Measurements from ENCODE around the gene AFF3.
"Not testable (repeated sequence)": the region's sequence is repeated elsewhere in the genome, so short reads cannot be mapped to it uniquely, and the experiment has no call there.

Gene AFF3, protein sequence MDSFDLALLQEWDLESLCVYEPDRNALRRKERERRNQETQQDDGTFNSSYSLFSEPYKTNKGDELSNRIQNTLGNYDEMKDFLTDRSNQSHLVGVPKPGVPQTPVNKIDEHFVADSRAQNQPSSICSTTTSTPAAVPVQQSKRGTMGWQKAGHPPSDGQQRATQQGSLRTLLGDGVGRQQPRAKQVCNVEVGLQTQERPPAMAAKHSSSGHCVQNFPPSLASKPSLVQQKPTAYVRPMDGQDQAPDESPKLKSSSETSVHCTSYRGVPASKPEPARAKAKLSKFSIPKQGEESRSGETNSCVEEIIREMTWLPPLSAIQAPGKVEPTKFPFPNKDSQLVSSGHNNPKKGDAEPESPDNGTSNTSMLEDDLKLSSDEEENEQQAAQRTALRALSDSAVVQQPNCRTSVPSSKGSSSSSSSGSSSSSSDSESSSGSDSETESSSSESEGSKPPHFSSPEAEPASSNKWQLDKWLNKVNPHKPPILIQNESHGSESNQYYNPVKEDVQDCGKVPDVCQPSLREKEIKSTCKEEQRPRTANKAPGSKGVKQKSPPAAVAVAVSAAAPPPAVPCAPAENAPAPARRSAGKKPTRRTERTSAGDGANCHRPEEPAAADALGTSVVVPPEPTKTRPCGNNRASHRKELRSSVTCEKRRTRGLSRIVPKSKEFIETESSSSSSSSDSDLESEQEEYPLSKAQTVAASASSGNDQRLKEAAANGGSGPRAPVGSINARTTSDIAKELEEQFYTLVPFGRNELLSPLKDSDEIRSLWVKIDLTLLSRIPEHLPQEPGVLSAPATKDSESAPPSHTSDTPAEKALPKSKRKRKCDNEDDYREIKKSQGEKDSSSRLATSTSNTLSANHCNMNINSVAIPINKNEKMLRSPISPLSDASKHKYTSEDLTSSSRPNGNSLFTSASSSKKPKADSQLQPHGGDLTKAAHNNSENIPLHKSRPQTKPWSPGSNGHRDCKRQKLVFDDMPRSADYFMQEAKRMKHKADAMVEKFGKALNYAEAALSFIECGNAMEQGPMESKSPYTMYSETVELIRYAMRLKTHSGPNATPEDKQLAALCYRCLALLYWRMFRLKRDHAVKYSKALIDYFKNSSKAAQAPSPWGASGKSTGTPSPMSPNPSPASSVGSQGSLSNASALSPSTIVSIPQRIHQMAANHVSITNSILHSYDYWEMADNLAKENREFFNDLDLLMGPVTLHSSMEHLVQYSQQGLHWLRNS (N-terminal part only)

DNA sequence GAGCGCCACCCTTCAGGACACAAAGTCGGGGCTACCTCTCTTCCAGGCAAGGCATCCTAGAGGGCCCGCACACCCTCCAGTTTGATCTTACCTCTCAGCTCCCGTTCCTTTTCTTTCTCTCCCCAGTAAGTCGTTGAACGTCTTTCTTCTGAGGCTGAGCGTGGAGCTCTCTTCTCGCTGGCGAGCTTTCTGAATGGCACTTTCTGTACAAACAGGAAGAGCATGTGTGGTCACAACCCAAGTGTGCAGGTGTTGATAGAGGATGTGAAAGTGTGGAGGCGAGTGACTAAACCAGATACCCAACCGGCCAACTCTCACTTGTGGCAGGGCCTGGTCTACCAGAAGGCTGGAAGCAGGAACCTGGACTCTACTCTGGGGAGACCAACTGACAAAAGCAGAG is at the start of gene AFF3:
Gene AFF3, minus strand, starts transcription at position 198 of the 400 bp plus-strand sequence. CDS start 38,136 bp downstream, outside the sequence.
- DNase-seq, result no peak

DNA sequence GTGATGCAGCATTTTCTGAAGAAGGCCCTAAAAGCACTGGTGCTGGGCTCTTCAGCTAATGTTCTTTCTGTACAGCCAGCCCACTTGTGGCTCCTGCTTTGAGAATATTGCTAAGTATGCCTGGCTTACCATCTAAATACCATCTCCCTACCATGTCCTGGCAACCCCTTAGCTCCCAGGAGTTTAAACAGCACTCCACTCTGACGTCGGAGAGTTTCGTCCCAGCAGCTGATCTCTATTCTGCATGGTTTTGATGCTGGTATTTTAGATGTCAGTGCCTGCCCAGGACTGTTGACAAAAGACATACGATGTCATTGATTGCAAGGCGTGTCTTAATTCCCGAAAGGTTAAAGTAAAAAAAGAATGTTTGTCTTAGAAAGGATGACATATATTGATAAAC is 47.0 kb upstream of the AFF3 start:
- DNase-seq, result no peak

DNA sequence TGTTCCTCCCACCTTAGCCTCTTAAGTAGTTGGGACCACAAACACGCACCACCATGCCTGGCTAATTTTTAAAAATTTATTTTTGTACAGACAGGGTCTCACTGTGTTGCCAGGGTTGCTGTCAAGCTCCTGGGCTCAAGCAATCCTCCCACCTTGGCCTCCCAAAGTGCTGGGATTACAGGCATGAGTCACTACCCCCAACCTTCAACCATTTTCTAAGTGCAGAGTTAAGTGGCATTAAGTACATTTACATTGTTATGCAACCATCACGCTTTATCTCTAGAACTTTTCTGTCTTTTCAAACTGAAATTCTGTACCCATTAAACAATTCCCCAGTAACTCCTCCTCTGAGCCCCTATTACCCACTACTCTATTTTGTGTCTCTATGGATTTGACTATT is 45.9 kb upstream of the AFF3 start:
- no peak for DNase-seq

DNA sequence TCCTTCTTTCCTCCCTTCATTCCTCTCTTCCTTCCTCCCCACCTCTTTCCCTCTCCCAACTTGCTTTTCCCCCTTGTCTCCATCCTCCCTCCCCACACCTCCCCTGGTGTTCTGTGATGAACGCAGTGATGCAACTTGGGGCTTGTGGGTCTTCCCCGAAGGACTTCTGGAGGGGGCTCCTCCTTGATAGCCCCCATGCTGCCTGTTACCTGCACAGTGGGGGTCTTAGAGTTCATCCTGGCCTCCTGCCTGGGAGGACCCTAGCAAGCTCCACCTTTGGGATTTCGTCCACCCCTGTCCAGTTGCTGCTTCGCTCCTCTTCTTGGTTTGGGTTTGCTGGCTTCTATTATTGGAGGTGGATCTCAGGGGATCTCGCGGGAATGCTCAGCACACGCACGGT is 43.7 kb upstream of the AFF3 start:
- DNase-seq, result no peak

DNA sequence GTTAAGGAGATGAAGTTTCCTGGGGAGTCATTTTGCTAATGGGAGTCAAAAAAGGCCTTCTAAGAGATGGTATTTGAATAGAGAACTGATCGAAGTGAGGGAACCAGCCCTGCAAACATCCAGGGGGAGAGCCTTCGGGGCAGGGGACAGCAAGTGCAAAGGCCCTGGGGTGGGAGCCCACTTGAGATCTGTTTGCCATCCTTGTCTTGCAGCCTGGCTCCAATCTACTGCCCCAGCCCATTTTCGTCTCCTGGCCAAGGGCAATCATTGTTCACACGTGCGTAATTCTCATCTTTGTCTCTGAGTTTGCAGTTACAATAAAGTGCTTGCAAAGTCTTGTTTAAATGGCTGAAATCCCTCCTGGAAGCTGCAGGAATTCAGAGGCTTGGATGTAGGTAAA is 43.1 kb upstream of the AFF3 start:
- DNase-seq, result no peak

DNA sequence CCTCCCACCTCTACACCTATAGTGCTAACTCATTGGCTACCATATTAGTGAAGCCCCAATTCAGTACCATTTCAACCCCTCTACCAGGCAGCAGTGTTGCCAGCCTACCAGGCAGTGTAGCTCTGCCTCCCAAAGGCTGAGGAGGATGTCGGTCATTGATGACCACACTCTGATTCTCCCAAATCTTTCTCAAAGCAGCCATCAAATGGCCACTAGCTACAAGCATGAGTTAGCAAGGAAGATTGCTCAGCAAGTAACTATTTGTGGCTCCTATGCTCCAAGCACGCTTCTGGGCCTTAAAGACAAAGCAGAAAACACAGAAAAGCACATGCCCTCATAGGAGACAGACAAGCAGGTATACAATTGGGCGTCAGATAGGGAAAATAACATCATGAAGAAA is 42.7 kb upstream of the AFF3 start:
- no peak for DNase-seq

DNA sequence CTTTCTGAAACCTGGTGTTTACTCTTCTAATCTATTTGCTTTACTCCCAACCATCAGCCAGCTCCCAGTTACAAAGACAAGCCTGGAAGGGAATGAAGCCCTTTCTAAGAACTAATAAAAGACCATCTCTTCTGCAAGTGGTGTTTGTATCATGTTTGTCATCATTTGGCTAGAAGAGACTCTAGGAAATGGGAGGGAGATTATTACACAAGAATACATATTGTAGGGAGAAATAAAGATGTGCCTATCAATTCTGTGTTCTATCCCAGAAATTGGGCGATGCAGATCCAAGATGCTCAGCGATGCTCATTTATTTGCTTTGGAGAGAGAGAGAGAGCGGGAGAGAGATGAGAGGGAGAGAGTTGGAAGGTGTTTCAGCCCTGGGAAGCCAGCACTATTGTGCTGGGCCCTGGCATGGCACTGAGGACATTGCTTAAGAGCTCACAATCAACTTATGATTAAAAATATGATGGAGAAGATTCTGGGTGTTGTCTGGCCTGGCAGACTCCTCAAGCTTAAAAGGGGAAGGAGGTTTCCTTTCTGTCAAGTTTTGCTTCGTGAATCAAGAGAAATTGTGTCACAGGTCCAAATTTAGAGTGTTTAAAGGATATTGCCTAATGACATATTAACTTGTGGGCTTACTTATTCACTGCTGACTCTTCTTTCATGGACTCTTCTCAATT is 41.8 kb upstream of the AFF3 start:
- no peak for DNase-seq

DNA sequence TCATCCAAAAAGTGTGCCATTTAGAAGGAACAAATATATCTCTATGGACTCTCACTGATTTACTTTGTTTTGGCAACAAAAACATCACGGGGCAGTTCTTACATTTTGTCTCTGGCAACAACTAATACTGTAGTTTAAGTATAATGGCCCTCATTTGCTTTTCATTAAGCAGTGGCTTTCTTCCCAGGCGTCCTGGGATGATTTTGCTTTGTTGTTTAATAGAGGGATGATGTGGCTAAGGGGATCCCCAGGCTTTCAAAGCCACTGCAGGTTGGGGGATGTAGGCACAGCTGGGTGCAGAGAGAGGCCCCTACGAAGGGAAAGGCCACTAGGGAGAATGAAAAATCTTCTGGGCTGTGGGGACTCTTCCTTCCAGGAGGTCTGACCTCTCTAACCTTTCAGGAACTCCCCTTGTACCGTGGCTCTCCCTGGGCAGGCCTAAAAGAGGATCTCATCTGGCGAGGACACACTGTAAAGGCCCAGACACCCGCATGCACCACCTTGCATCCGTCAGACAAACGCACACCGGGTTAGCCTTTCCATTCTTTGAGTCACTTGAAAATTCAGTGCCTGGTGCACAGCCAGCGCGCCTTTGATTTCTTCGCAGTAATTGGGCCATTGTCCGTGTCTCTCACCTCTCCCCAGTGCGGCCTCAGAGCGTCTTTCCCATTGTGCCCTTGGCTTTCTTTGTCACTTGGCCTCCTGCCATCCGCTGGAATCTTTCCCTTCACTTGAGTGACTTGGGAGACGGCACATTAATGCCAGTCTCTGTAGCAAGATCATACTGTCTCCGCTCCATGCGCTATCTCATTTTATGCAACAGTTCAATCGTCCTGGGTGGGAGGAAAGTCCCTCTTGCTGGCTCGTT is 40.3 kb upstream of the AFF3 start:
- no peak for DNase-seq

DNA sequence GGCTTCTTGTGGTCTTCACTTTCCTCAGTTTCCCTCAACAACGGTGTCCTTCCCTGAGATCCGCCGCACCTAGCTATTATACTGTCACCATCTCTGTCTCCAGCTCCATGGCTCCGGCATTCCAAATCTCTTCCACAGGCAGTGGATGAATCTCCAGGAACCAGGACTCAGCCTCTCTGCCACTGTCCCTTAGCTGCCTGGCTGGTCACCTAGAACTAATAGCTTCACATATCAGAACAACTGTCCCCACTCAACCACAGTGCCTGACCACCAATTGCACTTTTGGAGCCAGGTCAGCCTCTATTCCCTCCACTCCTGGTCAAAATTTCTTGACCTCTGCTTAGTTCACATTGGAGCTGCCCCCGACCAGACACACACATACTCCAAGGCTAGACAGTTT is 38.1 kb upstream of the AFF3 start:
- no peak for DNase-seq

DNA sequence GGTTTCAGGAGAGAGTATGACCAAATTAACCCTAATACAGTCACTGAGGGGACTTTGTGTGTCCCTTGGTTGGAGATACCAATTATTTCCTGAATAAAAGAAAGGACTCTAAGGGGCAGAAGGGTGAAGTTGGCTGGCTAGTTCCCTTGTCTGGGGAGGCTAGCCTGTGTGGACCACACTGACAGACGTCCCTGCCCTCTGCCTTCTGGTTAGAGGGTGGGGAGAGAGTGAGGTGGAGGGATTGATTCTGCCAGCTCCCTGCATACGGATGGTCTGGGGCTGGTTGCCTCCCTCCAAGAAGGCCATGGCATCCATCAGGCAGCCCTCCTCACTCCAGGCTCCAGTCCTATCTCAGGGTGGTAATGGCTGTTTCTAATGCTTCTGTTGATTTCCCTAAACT is 37.4 kb upstream of the AFF3 start:
- no peak for DNase-seq

DNA sequence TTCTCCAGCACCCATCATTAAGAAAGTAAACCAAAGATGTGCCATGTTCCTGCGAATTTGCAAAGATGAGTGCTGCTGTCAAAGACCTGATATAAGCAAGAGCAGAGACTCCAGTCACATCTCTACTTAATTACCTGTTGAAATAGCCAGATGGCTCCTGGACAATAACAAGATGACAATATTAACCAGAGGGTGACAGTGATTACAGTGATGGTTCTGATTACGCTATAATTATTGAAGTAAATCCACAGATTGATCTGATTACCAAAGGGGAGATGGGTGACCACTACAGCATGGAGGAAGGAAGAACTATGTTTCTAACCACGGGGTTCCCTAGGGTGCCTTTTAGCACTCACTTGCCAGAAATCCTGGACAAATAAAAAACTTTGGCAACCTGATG is 36.5 kb upstream of the AFF3 start:
- no peak for DNase-seq

DNA sequence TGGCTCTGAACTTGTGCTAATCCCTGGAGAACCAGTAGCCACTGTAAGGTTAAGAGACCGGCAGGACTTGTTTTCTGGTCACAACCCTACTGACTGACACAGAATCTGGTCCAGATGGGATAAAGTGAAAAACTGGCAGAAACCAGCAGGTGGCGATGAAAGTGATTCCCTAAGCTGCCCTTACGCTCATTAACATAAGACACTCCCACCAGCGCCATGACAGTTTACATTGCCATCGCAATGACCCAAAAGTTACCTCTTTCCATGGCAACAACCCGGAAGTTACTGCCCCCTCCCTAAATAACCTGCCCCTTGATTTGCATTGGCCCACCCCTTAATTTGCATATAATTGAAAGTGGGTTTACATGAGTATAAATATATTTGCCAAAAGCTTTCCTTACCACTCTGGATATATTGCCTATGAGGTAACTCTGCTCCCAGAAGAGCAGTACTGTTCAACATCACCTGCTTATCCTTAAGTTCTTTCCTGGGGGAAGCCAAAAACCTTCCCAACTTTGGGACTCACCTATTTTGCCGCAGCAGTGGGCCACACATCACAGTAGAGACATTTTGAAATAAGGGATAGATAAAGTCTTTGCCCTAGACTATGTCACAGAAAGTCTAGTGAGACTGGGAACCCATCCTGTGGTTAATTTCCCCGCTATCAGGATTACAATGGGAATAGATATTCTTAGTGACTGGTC is 35.8 kb upstream of the AFF3 start:
- no peak for DNase-seq

DNA sequence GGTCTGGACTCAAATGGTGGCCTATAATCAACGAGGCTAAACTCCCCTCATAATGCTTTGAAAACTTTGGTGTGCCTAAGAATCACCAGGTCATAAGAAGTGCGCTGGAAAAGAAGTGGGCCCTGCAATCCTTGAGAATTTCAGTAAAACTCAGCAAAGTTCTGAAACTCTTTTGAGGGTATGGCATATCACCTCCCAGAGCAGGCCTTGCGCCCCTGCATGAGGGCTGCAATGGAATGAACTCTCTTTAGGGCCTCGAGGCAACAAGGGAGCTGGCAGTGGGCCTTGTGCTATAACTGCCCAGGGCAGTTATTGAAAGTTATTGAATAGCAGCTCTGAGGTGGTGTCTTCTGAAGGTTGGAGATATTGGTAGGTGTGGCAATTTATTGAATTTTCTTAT is 34.5 kb upstream of the AFF3 start:
- no peak for DNase-seq

DNA sequence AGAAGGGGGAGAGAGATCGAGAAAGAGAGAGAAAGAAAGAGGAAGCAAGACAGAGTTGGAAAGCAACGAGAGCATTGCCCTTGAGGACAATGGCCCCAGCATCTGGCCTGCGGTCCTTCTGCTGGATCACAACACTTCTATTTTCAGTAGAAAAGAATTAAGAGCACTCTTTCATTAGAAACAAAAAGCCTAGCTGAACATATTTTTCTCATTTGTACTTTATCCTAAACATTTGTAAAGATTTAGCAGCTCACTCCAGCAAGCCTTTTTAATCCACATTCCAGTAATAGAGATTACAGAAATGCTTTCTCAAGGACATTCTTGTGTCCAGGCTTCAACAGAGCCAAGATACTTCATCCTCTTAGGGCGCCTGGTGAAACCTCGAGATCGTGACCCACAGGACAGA is 31.6 kb upstream of the AFF3 start:
- DNase-seq, result no peak

DNA sequence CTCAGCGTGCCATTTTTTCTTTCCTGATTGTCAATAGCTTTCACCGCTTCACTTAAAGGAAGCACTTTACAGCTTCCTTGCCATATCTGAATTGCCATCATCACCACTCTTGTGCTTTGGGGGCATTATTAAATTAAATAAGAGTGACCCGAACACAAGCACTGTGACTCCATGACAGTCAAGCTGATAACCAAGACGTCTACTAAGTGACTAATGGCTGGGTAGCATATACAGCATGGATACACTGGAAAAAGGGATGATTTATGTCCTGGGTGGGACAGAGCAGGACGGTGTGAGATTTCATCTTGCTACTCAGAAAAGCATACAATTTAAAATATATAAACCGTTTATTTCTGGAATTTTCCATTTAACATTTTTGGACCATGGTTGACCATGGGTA is 24.3 kb upstream of the AFF3 start:
- no peak for DNase-seq

DNA sequence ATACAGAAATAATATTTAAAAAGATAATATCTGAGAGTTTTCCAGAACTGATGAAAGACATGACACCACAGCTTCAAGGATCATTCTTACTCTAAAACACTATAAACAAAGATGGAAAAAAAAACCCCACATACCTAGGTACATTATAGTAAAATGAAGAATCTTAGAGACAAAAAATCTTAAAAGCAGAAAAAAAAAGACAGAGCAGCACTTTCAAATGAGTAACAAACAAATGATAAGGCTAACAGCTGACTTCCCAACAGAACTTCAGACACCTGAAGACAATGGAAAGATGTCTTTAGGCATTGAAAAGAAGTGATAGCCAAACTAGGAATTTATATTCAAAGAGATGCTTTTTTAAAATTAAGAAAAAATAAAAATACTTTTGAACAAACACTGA is 21.2 kb upstream of the AFF3 start:
- DNase-seq, result no peak

DNA sequence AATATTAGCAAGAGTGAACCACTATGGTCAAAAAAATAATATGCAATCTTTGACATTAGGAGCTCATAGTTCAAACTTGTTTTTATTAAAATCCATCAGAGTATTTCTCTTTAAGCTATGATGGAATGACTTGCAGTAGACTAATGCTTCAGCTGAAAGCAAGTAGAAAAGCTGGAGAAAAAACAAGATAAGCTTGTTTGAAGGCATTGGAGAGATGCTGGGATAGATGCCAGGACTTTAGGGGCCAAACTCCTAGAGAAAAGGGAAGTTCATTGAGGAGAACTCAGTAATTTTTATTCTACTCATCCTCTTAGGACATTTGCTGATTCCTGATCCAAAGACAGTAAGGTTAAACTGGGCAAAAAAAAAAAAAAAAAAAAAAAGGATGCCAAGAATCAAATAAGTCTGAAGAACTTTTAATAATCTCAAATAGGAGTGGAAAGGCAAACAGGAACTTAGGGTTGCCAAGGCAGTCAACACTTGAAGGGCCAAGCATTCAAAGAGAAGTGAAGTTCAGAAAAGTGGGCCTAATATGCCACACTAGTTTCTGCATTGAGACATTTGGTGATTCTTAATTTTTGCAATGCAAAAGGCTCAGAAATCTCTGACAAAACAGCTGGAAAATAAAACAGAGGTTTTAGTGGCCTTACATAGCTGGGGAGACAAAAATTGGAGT is 19.7 kb upstream of the AFF3 start:
- DNase-seq, result no peak

DNA sequence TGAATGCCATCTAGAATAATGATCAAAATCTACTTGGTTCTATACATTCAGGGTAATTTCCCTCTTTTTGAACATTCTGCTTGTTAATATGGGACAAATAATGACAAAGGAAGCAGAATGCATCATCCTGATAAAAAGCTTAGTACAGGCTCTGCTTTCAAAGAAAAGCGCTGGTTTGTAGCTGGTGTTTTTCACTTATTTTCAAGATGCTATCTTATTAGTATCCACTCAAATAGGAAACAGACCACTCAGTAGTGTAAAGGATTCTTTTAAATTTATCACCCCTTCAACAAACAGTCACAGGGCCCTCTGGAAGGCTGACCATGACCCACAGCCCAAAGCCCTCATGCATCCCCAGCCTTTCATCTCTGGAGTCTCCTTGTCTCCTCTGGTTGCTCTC is 18.0 kb upstream of the AFF3 start:
- no peak for DNase-seq

DNA sequence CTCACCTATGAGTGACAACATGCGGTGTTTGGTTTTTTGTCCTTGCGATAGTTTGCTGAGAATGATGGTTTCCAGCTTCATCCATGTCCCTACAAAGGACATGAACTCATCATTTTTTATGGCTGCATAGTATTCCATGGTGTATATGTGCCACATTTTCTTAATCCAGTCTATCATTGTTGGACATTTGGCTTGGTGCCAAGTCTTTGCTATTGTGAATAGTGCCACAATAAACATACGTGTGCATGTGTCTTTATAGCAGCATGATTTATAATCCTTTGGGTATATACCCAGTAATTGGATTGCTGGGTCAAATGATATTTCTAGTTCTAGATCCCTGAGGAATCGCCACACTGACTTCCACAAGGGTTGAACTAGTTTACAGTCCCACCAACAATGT is 9.4 kb upstream of the AFF3 start:
- not testable (repeated sequence) for DNase-seq

DNA sequence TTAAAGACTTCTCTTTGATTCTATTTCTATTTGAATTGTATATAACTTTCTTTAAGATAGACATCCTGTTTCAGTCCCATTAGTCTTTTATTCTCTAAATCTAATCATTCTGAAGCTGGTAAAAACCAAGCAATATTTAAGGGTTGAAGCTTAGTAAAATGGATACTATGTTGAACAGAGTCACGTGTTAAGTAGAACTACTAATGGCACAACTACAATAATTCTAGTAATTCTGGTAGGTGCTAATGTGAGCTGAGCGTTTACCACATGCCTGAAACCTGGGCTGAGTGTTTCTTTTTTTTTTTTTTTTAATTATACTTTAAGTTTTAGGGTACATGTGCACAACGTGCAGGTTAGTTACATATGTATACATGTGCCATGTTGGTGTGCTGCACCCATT is 8.9 kb upstream of the AFF3 start:
- no peak for DNase-seq

DNA sequence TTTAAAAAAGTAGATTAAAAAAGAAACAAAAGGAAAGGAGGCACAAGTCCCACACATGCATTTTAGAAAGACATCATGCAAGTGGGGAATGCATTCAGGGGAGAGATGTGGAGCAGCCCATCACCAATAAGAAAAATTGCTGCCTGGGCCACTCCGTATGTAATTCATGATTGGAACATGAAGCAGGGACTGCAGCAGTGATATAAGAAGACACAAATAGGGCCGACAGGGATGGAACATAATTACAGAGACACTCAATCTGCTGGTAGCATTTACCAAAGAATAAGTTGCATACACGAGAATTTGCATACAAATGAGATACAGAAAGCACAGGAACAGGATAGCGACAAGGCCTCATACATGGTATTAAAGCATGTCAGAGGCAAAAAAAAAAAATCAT is 6.5 kb upstream of the AFF3 start:
- DNase-seq, result no peak

Measured in GDM1 (cell line).